GM18511 (cell line): Measurements from ENCODE around the gene SPOCK1.

Experiments used
- ATAC-seq: cut with Tn5 transposase; IDR thresholded peaks from one replicate; pipeline ENCODE4 v1.9.1; 2021; ENCODE audit warnings: mild to moderate bottlenecking, moderate library complexity; ENCODE audit not compliant: unreplicated experiment

The SPOCK1 gene

GRCh38 chr5:137090721-137091120, 408.4 kb downstream of the SPOCK1 start:
- ATAC-seq, result no peak

DNA sequence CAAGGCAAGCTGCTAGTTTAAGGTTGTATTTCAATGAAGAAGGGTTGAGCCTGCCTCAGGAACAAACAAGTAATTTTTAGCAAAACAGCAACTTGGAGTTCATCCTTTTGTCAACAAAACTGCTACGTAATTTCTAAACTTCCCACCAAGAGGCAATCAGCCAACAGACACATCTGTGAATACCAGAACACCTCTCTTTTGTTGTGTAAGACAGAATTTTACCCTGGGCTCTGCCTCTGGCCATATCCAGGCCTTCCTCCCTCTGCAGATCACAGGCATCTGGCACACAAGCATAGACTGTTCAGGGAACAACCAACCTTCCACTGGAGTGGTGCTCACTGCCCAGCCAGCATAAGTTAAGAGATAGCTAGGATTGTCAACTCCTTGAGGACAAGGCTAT, 409.0 kb downstream of the SPOCK1 start:
- ATAC-seq, result no peak

GRCh38 chr5:137088175-137088574, 411.0 kb downstream of the SPOCK1 start:
- no peak for ATAC-seq

DNA sequence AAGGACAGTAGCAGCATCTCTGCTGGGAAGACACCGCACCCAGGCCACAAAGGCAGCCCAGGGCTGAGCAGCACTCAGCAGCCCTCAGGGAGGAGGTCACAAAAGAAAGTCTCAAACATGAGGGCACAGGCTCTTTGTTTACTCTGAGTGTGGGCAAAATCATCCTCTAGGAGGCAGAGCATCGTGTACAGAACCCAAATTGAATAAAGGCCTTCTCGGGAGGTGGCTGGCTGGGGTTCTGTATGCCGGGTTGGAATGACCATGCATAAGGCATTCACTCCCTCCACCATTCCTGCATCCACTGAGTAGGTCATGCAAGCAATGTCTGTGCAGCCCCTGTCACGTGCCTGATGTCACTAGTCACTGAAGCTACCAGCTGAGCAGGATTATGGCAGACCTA, 412.8 kb downstream of the SPOCK1 start:
- ATAC-seq, result no peak

DNA sequence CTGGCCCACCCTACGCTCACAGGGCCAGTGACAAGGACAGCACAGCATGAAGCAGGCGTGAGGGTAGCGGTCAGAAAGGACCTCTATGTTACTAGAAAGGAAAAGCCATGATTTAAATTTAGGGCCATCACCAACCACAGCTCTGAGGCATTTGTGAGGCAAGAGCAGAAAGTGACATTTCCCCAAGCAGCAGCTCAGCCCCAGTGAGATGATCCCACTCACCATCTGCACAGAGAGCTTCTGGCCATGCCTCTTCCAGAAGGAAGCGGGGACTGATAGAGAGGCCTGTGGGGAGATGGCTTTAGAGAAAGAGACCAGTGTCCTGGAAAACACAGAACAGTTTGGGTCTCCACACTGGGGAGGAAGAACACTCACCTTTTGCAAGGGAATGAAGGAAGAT, 413.9 kb downstream of the SPOCK1 start:
- no peak for ATAC-seq

DNA sequence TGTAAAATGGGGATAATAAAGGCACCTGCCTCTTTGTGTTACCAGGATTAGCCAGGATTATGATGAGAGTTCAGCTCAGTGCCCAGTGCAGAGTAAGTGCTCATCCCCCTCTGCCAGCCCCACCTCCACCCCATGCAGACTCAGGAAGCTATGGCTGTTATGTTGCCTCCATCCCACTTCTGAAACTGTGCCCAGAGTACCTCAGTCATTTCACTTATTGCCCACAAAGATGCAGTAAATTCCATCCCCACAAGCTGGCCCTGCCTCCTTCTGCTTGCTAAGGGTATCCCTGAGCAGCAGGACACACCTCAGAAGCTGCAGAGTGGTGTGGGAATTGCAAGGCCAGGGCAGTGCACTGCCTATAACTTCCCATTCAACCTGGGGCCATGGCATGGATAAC, 415.1 kb downstream of the SPOCK1 start:
- ATAC-seq, result no peak

DNA sequence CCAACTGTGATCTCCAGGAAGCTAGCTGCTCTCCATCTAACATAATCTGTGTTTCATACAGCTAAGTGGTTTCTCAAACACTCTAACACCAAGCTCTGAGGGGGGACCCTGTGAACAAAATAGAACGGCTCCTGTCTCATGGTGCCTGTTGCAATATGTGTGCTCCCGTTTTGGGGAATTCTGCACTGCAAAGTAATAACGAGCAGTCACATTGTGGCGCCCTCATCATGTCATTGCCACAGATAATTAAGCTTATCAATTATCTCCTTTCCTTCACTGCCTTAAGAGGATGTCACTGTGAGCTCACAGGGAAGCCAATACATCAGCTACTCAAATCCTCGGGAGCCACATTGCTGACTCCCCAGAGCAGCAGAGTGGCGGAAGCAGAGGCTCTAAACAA, 416.2 kb downstream of the SPOCK1 start:
- ATAC-seq, result no peak

GRCh38 chr5:137078171-137078665, 420.9 kb downstream of the SPOCK1 start:
- ATAC-seq, result no peak

- ATAC-seq, result no peak
Observed at GRCh38 chr5:137075163-137075970, 423.8 kb downstream of the SPOCK1 start.

- ATAC-seq, result no peak
Observed at GRCh38 chr5:137073189-137073588, 425.9 kb downstream of the SPOCK1 start.

- peak; percentile 66 for ATAC-seq
Observed at GRCh38 chr5:137072361-137073115, 426.6 kb downstream of the SPOCK1 start.

DNA sequence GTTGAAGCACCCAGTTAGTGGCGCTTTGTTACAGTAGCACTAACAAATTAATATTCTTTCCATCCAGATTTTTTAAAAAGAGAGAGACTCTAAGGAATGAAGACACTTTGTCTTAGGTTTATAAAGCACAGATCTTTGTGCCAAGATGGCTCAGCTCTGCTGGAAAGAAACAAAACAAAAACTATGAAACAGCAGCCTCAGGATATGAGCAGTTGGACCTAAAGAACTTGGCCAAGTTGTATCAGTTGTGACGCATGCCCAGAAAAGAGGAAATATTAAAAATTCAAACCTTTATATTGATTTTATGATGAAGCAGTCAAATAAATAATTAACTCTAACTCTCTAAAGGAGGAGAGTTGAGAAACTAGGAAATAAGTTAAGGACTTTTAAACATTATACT, 427.2 kb downstream of the SPOCK1 start:
- ATAC-seq, result no peak

DNA sequence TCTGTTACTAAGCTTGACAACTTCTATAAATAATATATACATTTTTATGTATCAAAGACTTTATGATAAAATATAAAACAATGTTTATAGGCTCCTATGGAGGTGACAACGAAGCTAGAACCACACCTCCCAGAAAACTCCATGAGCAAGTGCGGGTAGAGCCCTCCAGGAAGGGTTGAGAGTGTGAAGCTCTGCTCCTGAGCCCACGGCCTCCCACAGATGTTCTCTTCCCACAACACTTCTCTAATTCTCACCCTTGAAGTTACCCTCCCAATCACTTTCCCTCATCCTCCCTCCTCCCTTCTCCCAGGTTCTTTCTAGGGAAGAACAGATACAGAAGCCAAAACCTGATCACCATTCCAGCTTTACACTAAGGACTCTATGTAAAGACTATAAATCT, 427.6 kb downstream of the SPOCK1 start:
- ATAC-seq, result no peak

GRCh38 chr5:137070521-137070920, 428.6 kb downstream of the SPOCK1 start:
- ATAC-seq, result no peak

DNA sequence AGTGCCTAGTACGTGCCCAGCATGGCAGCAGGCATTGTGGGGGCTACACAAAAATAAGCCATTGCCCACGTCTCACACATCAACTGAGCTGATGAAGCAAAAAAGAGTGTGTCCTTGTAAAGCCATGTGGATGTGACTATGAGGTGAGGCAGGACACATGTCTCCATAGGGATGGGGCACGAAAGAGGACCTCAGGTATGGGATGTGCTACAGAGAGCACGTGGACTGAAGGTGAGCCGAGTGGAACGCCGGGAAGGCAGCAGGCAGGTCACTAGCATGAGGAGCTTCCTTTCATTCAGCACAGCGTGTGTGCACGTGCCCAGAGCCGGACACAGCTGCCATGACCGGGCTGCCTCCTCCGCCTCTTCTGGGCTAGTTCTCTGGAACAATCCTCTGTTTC, 429.8 kb downstream of the SPOCK1 start:
- ATAC-seq, result no peak

DNA sequence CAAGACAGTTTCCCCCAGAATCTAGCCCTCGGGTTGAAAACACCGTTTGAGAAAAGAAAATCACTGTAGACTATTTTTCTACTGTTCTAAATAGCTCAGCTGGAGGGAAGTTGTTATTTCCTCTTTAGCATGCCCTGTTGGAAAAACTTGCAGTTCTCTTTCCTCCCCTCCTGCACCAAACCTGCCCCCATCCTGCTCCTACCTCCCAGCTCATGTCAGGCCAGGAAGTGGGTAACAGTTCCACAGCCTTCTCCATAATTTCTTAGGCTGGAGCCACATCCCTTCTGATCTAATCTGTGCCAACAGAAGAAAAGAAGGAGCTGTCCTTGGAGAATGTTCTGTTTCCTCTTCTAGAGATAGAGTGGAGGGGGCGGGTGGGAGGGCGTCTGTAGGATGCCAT, 437.7 kb downstream of the SPOCK1 start:
- ATAC-seq, result no peak

DNA sequence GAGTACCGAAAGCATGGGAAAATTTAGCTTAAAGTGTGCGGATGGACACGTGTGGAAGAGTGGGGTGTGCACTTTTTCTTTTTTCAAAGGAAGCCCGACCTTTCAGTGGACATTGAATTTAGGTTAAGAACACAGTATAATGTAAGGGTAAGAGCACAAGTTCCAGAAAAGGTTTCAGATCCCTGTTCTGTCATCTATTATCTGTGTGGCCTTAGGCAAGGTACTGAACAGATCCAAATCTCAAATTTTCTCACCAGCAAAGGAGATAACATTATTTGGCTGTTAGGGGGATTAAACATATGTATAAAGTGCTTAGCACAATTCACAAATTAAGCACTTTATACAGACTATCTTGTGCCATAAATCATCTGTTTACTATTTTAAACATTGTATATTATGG, 441.0 kb downstream of the SPOCK1 start:
- ATAC-seq, result no peak

DNA sequence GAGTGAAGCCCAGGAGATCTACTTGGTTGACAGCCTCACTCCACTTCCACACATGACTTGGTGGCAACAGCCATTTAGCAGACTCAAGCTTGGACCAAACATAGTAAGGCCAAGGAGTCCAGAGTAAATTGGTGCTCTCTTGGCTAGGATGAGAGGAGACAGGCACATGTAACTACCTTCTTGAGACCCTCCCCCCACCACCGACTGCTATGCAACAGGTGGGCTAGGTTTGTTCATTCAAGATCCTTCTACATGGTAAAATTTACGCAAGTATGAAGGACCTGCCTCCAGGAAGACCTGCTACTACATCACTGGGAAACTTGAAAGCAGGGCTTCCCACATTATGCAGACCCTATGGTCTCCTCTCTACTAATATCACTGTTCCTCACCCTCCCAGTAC, 442.4 kb downstream of the SPOCK1 start:
- no peak for ATAC-seq

- no peak for ATAC-seq
Observed at GRCh38 chr5:137055271-137055872, 443.8 kb downstream of the SPOCK1 start.

GRCh38 chr5:137054792-137055191, 444.3 kb downstream of the SPOCK1 start:
- ATAC-seq, result no peak

GRCh38 chr5:137054335-137054734, 444.8 kb downstream of the SPOCK1 start:
- ATAC-seq, result no peak

GRCh38 chr5:137051161-137051560, 448.0 kb downstream of the SPOCK1 start:
- no peak for ATAC-seq
